ENCODE measurements around the gene FMNL2.

The FMNL2 gene

DNA sequence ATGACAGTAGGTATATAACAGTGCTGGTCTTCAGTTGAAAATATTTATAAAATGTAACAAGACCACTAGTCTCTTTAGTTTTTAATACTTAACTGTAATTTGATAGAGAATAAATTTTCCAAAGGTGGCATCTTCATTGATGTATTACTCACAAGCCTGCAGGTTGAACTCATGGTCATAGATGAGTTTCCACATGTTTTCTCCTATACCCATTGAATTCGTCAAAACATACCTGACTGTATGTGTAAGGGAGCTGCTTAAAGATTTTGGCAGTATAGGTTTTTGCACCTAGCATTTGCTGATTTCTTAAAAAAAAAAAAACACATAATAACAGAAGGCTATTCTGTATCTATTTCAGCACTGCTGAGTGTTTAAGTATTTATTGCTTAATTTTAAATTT lies 112.9 kb downstream of the FMNL2 start:
- DNase-seq (ENCODE audit: low read depth in 2 of 2), result no peak

DNA sequence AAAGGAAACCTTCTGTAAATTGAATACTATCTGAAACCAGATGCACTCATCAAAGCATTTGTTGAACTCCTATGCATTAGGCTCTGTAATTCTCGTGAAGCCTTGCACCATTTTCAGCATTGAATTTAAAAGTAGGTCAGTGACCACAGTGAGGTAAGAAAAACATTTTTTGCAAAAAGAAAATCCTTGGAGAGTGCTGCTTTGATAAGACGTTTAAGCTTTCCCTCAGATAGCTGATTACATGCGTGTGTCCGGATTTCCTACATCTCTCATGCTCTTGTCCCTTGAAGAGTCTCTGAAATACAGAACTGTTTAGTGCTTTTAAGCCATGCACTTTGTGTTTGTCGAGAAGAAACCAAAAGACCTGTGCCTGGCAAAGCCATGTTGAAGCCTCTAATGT lies 113.6 kb downstream of the FMNL2 start:
- DNase-seq (ENCODE audit: low read depth in 2 of 2), result no peak

DNA sequence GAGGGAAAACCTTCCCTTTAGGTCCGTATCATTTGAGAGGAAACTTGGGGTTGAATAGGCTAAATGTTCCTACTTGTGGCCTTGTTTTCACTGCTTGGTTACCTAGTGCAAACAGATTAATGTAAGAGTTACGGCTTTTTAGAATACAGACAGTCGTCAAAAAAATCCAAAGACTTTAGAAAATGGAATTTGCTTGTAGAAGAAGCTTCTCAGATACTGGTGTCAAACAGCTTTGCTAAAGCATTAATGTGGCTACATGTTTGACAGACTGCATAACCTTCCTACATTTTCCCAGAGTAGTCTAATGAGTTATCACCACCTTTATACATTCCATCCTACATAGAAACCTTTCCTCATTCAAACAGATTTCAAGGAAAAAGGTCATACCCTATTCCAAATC lies 114.6 kb downstream of the FMNL2 start:
- no peak for DNase-seq (ENCODE audit: low read depth in 2 of 2)

DNA sequence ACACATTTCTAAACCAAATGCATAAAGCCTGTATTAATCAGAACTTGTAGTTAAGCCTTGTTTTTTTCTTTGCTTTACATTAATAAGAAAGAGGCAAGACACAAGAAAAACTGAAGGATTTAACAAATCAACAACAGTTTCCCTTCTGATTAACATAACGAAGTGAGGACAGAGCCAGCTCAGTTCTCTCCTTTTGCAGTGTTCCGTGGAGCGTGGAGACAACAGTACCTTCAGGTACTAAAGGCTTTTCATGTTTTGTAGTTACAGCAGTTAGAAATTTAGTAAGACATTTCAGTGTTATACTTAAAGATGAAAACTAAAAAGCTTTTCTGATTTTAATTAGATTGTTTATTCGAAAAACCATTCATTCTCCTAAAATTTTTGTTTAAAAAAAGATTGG lies 115.2 kb downstream of the FMNL2 start:
- no peak for DNase-seq (ENCODE audit: low read depth in 2 of 2)

DNA sequence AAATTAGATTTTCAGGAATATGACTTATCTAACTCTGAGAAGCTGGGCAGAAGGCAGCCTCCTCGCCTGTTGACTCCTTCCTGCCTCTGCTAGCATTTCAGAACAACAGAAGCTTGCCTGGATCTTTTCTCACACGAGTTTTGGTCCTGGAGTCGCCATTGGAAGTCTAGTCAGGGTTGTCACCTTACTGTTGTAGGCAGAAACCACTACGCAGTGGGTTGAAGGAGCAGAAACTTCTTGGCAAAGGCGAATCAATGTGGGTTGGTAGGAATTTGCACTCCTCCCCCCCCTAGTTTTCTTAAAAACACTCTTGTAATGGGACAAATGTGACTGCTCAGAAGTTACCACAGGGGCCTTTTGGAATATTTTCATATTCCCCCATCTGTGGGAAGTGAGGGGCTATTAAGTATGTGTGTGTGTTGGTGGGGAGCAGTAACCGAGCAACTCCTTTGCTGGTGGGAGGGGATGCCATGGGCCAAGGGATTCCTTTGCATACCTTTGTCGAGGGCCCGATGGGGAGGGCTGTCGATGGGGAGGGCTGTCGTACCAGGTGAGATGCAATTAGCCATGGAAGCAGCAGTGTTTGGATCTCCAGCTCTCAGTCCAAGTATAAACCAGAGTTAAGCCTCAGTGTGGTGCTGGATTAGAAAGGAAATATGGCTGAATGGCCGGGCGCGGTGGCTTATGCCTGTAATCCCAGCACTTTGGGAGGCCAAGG lies 117.4 kb downstream of the FMNL2 start:
- no peak for DNase-seq (ENCODE audit: low read depth in 2 of 2)

DNA sequence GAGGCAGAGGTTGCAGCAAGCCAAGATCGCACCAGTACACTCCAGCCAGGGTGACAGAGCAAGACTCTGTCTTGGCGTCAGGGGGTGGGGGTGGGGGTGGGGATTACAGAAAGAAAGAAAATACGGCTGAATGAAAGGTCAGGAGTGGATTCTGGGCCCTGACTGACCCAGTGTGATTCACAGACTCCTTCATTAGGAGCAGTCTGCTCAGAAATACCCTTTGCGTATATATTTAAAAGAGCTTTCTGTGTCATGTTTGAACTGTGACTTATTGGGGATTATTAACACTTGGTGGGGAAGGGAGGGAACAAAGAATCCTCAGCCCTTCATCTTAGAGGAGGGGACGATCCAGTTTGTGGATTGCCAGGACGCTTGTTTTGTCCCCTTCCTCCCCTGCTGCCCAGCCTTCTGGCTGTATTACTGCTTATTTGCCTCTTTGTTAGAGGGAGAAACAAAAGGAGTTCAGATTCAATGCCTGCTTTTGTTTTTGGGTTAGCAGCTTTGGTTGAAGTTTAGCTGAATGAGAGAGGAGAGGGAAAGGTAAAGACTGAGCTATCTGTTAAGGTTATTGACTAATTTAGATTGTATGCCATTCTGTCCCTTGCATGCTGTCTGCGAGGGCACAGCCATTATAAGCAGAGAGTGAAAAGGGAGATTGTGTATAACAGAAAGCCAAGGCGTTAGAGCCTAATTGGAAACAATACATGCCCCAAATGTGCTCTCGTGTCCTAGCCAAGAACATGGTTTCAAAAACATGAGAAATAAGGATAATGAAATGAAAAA lies 118.3 kb downstream of the FMNL2 start:
- no peak for DNase-seq (ENCODE audit: low read depth in 2 of 2)

DNA sequence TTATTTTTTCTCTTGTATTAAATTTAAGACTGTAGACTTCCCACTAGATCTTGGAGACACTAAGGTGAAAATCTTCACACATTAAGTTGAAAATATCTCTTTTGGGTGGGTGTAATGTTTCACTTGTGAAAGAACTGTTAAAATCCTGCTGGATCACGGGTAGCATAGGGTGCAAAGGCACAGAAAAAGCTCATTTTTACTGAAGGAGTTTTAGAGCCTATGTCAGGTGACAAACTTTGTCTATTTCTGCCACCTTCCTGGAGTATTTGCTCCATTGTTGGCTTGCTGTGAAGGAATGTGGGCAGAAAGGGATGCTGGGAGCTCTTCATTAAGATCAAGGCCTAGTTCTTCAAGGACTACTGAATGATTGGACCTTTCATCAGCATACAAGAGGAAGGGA lies 119.4 kb downstream of the FMNL2 start:
- no peak for DNase-seq (ENCODE audit: low read depth in 2 of 2)

DNA sequence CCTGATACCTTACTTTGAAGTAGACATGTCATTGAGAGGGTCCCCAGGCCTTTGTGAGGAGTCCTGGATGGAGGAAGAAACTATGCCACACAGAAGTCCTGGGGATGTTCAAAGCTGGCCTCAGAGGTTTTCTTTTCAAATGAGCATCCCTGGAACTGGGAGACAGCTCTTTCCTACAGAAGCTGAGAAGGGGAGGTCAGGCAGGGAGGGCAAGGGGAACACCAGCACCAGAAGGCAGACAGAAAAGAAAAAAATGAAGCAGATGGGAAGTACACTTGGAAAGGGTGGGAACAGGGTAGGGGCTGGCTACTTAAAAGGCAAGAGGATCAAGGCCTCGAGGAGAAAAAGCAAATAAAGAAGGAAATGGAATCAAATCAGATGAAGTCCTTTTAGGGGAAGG lies 120.0 kb downstream of the FMNL2 start:
- DNase-seq (ENCODE audit: low read depth in 2 of 2), result no peak

DNA sequence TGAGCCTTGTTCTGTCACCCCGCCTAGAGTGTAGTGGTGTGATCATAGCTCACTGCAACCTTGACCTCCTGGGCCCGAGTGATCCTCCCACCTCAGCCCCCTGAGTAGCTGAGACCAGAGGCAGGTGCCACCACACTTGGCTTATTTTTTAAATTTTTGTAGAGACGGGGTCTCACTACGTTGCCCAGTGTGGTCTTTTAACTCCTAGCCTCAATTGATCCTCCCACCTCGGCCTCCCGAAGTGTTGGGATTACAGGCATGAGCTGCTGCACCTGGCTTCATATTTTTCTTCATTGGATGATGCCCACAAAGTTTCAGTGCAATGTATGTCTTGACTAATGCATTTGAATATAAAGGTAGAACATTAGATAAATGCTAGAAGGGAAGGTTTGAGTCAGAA lies 120.8 kb downstream of the FMNL2 start:
- no peak for DNase-seq (ENCODE audit: low read depth in 2 of 2)

DNA sequence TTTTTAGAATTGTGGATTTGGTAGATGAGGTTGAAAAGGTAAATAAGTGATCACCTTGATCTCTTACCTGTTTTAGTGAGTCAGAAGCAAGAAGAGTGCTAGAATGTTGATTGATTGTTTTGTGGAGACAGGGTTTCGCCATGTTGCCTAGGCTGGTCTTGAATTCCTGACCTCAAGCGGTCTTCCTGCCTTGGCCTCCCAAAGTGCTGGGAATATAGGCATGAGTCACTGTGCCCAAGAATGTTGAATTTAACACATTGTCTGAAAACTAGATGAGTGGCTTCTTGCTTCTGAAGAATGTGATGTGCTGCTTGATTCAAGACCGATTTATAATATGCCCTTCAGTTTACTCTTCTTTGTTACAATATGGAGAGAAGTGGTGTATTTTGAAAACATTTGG lies 121.3 kb downstream of the FMNL2 start:
- no peak for DNase-seq (ENCODE audit: low read depth in 2 of 2)

DNA sequence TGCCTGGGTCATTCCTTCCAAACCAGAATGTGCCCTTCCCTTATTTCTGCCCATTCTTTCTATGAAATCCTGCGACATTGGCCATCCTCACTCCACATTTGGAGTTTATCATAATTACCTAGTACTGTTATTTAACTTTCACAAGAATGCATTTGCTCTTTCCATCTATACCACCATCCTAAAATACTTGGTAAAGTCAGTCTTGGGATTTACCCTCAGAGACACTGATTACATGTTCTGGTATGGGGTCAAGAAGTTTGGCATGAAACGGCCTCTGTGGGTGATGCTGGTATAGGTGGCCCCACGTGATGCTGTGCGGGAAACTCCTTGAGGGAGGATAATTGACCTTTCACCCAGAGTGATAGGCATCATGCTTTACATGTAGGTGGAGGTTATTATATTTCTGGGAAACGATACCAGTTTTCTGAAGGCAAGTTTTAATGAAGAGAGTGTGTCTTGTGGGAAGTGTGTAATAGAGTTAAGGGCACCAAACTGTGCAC lies 123.5 kb downstream of the FMNL2 start:
- DNase-seq (ENCODE audit: low read depth in 2 of 2), result no peak

DNA sequence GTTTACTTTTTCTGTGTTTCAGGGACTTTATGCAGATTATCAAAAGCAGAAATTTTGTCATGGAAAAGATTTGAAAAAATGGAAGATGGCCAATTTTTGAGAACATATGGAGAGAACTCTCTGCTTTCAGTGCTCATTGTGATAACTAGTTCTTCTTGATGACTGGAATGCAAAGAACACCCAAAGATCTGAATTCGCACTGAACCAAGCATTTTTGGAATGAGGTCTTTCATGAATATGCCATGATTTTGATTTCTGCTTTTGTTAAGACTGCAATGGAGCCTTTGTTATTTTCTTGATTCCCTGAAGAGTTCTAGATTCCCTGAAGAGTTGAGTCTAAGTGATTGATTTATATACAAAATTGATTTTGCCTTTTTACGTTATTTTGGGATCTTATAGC lies 124.1 kb downstream of the FMNL2 start:
- DNase-seq (ENCODE audit: low read depth in 2 of 2), result no peak

DNA sequence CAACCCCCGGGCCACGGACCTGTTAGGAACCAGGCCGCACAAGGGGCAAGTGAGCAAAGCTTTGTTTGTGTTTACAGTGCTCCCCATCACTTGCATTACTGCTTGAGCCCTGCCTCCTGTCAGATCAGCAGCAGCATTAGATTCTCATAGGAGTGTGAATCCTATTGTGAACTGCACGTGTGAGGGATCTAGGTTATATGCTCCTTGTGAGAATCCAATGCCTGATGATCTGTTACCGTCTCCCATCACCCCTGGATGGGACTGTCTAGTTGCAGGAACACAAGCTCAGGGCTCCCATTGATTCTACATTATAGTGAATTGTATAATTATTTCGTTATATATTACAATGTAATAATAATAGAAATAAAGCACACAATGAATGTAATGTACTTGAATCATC lies 125.6 kb downstream of the FMNL2 start:
- DNase-seq (ENCODE audit: low read depth in 2 of 2), result no peak

DNA sequence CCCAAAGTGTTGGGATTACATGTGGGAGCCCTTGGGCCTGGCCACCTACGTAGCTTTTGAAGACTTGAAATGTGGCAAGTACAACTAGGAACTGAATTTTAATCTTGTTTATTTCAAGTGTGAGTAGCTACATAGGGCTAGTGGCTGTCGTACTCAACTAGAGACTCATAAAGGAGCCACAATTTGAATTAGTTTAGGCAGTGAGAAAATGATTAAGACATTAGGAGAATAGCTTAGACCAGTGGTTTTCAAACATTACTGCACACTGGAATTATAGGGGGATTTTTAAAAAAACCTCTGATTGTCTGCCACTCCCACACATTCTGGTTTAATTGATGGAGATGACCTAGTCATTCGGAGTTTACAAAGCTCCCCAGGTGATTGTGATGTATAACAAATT lies 127.1 kb downstream of the FMNL2 start:
- DNase-seq (ENCODE audit: low read depth in 2 of 2), result no peak

DNA sequence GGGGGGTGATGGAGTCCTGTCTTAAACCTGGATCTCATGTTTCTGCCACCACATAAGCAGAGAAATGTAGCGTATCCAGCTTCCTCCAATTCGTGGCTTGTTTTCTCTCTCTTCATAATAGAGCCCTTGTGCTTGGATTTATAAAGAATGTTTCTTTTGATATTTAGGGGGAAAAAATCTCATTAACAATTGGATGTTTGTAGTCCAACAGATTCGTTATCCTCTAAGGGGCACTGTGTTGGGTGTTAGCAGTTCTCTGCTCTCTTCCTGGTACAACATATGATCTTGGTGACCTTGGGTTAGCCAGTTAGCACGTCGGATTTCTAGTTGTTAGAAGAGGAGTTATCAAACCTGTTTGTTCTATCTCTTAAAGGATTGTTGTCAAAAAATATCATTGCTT lies 127.8 kb downstream of the FMNL2 start:
- no peak for DNase-seq (ENCODE audit: low read depth in 2 of 2)

DNA sequence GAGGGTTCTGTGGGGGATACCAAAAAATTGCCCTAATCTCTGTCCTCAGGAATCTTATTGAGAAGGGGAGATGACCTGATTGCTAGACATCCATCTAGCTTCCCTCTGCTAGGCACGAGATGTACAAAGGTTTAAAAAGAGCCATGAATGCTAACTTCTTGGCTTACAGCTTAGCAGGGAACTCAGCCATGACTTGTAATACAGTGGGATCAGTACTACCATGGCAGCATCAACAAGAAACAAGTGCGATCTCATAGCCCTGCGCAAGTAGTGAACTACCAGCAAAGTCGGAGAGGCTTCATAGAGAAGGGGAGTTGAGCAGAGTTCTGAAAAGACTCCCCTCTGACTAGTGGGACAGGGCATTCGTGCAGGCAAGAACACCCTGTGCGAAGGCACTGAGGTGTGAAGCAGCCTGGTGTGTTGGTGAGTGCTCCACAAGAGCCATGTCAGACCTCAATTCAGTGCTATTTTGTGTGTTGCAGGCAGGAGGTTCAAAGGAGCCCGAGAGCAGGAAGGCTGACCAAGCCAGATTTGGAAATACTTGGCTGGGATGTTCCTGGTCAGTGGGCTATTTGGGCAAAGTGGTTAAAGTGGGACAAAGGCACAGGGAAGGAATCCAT lies 130.0 kb downstream of the FMNL2 start:
- no peak for DNase-seq (ENCODE audit: low read depth in 2 of 2)

DNA sequence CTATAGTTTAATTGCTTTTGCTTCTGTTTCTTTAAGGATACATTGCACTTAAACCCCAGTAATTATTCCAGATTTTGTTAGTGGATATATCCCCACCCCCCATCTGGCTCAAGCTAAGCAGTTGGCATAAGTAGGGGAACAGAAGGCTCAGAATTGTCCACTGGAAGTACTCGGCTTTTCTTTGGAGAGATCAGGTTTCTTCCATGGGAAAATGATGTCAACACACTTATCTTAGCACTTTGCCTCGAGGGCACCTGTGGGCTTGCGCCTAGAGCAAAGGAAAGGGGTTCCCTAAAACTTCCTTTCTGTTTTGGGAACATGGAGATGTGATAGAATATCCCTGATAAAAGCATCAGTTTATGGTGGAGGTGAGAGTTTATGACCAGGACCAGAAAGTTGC lies 130.6 kb downstream of the FMNL2 start:
- no peak for DNase-seq (ENCODE audit: low read depth in 2 of 2)

DNA sequence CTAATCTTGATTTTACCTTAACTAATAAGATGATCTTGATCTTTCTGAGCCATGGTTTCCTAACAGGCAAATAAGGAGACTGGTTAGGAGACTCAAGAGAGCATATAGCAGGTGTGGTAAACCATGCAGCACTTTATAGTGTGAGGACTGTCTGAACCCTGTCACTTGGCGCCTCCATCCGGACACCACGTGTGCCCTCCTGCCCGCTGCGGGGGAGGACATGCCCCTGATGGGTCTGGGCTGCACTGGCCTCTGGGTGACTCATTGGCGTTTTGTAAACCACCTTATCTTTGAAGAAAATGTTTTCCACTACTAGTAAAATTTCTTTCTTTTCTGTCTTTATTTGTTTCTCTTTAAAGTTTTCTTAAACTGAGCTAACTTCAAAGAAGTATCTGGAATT lies 131.1 kb downstream of the FMNL2 start:
- DNase-seq (ENCODE audit: low read depth in 2 of 2), result no peak

DNA sequence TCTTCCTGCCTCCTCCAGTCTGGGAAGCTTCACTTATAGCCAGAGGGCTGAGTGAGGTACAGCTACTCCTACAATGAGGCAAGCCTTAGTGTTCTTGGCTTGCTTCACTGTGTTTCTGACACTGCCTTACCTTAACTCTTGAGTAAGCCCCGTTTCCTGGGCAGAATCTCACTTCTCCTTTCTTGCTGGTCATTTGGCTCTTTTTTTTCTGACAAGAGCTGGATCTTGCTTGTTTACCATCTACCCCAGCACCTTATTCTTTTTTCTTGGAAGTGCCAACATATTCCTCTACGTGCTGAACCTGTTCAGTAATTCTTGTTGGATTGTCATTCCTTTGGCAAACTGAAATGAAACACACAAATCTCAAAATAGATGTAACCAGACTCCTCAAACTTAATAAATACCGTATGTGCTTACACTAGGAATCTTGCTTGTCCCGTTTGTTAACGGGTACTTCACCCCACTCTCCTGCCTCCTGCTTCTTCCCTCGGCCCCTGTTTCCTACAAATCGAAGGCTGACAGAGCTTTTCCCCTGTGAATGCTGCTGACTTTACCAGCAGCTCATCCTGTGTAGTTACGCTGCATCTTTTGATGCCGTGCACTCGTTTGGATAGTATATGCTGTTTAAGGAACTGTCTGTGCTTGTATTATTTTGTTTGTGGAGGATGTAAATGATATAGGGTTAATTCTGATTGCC lies 132.2 kb downstream of the FMNL2 start:
- DNase-seq (ENCODE audit: low read depth in 2 of 2), result no peak

DNA sequence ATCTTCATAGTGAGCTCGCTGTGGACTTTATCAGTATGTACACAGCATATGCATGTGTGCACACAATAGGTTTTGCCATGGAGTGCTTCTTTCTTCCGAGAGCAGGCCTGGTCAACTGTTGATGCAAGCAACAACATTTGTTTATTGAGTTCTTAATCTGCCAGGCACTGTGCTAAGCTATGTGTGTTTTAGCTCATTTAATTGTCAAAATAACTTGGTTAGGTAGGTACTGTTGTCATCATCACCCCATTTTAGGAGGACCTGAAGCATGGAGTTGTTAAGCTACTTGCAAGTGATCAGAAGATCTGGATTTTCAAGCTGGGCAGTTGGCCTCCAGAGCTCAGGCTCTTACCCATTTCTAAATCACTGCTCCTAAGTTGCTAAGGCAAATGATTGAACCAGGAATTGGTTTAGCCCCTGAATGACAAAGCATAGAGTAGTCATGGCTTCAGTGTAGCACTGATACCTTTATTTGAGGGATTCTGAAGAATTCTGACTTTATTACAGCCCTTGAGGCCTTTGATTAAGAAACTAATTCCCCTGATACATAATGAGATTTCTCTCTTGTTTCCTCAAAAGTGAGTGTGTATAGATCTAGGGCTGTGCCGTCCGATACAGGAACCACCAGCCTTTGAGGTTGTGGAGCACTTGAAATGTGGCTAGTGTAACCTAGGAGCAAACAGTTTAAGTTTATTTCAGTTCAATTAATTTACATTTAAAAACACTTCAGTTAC lies 132.9 kb downstream of the FMNL2 start:
- DNase-seq (ENCODE audit: low read depth in 2 of 2), result no peak

DNA sequence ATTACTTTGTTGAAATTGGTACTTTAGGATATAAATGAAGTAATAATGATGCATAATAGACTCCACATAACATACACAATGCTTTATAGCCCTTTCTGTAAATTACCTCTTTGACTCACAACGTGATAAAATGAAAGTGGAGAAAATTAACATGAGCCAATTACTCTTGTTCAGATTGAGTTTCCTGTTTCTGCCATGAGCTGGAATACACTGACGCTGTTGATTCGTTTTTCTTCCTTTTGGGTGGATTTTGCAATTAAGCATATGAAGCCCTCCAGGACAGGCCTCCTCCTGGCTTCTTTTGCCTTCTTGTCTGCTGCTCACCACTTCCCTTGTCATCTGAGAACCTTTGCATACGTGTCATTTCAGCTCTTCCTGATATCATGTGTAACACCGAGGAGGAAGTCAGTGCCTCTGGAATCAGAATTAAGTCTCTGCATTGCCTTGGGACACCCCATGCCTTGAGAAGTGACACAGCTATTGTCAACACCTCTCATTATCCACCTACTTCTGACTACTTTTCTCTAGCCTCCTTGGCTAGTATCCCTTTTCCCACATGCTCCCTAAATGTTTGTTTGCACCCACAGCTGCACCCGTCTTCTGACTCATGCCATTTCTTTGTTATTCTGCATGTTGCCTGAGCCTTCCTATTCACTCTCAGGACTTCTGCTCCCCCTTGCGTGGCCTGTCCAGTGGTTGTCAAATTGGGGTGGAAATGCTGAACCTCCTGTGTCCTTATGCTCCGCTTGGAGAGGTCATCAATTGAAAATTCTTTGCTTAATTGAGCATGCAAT lies 134.1 kb downstream of the FMNL2 start:
- DNase-seq (ENCODE audit: low read depth in 2 of 2), result no peak

Data from stimulated activated CD4-positive, alpha-beta T cell treated with anti-CD3 and anti-CD28 coated beads, Interleukin-4, amount 100 ng/mL, for 48 hours (primary cell).